Caco-2 (cell line): Measurements from ENCODE around the gene ITGA11. TPM values are rescaled to one million over a fixed set of nuclear protein-coding genes. Genes with fewer than 3 reads are reported as not detected.

Experiments used
- BruUV-seq: library from RNA; stranded (reverse); fragments of 400-500 nt; replicated peaks from 2 replicates; lab custom pipeline; 2021; lab: Mats Ljungman, UMichigan
- CTCF ChIA-PET: fragments of 300-600 bp; sonication (Branson Sonifier 250); formaldehyde crosslinking; loops from one replicate; lab custom pipeline; 2022; ENCODE audit warnings: antibody characterized with exemption; lab: Charles Lee
- POLR2A ChIA-PET: fragments of 300-600 bp; sonication (Branson Sonifier 250); formaldehyde crosslinking; loops from one replicate; lab custom pipeline; 2022; ENCODE audit warnings: antibody characterized with exemption; lab: Charles Lee
- DNase-seq, 2 experiments: peaks; one replicate each; pipeline versions ENCODE4 v3.0.0 to v3.0.0-alpha.2; 2020 to 2022
- H3K27me3 ChIP-seq: replicated peaks from 2 replicates; pipeline ENCODE4 v1.6.0; 2011; ENCODE audit warnings: low read length; ENCODE audit not compliant: control insufficient read depth, insufficient read depth
- H3K36me3 ChIP-seq: 2 replicates; pipeline ENCODE4 v1.5.1; 2011; ENCODE audit warnings: low read length; ENCODE audit not compliant: control insufficient read depth, insufficient read depth
- H3K4me1 ChIP-seq: fragments of 250-450 bp; sonication (Bioruptor Pico); 2 replicates; pipeline ENCODE4 v1.5.1; 2020; ENCODE audit warnings: mild to moderate bottlenecking
- H3K4me3 ChIP-seq: 2 replicates; pipeline ENCODE4 v1.5.1; 2011; ENCODE audit warnings: low read depth, mild to moderate bottlenecking, control low read depth, low read length
- H3K9me3 ChIP-seq: fragments of 250-450 bp; sonication (Bioruptor Pico); 2 replicates; pipeline ENCODE4 v1.5.1; 2020; ENCODE audit warnings: mild to moderate bottlenecking, moderate library complexity
- H3K27ac Mint-ChIP-seq: one replicate; pipeline ENCODE4 v1.8.0; 2022; ENCODE audit warnings: mixed read lengths; ENCODE audit not compliant: unreplicated experiment
- H3K27me3 Mint-ChIP-seq: one replicate; pipeline ENCODE4 v1.8.0; 2022; ENCODE audit warnings: mixed read lengths; ENCODE audit not compliant: insufficient read depth, unreplicated experiment
- H3K36me3 Mint-ChIP-seq: one replicate; pipeline ENCODE4 v1.8.0; 2022; ENCODE audit warnings: mild to moderate bottlenecking, mixed read lengths; ENCODE audit not compliant: insufficient read depth, unreplicated experiment
- H3K4me1 Mint-ChIP-seq: one replicate; pipeline ENCODE4 v1.8.0; 2022; ENCODE audit warnings: low read depth, mixed read lengths; ENCODE audit not compliant: unreplicated experiment
- H3K4me3 Mint-ChIP-seq: one replicate; pipeline ENCODE4 v1.8.0; 2022; ENCODE audit warnings: mild to moderate bottlenecking, moderate library complexity, mixed read lengths; ENCODE audit not compliant: unreplicated experiment
- H3K9me3 Mint-ChIP-seq: one replicate; pipeline ENCODE4 v1.8.0; 2022; ENCODE audit warnings: mixed read lengths; ENCODE audit not compliant: unreplicated experiment
- intact Hi-C: fragments of 100-400 bp; cut with micrococcal nuclease; formaldehyde crosslinking; loops from one replicate; pipeline ENCODE4 v1.10.0; 2022; ENCODE audit not compliant: unreplicated experiment
- total RNA-seq: library from RNA; stranded (reverse); gene quantifications from 2 replicates; pipeline ENCODE4 v1.2.3, GENCODE V29; 2022
- TF ChIP-seq, protein P1 (sequence below), 2 experiments: fragments of 200-600 bp in 1 of 2; IDR thresholded peaks; 1 replicate in 1 of 2; 2 replicates in 1 of 2; pipeline versions ENCODE4 v1.5.1 to v1.8.0; 2011 to 2022; ENCODE audit warnings: antibody characterized with exemption in 1 of 2, control low read depth in 1 of 2, inconsistent platforms in 1 of 2, low read depth in 1 of 2, low read length in 1 of 2, mild to moderate bottlenecking in 1 of 2, moderate library complexity in 1 of 2; ENCODE audit not compliant: insufficient read depth in 1 of 2, severe bottlenecking in 1 of 2, unreplicated experiment in 1 of 2

The ITGA11 gene
- total RNA-seq, 1 experiment from 2014 or later, result 0.18 TPM

DNA sequence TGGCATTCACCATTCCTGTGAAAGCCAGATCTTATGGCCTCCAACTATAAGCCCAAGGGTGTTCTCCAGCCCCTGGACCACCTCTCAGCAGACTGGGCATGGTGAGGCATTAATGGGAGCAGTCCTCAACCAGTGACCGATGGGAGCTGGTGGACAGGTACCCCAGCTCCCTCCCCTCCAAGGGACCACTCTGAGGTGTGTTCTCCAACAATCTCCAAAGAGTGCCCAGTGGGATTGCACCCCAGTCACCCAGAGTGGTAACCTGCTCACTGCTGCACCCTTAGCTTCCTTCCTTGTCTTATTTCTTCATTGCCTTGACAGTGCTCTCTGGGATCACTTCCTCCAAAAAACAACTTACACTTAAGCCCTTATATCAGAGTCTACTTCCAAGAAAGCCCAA lies 8.2 kb upstream of the ITGA11 start:
- Mint-ChIP-seq H3K4me1 (no peaks in the 10 kb centered on the region), H3K4me3 (no peak overlapping the region), H3K36me3 (no peaks in the 10 kb centered on the region), H3K27ac (no peak overlapping the region), H3K9me3 (no peaks in the 10 kb centered on the region), H3K27me3 (peaks cover 20% of the 10 kb centered on the region)
- TF ChIP-seq, protein P1, sequence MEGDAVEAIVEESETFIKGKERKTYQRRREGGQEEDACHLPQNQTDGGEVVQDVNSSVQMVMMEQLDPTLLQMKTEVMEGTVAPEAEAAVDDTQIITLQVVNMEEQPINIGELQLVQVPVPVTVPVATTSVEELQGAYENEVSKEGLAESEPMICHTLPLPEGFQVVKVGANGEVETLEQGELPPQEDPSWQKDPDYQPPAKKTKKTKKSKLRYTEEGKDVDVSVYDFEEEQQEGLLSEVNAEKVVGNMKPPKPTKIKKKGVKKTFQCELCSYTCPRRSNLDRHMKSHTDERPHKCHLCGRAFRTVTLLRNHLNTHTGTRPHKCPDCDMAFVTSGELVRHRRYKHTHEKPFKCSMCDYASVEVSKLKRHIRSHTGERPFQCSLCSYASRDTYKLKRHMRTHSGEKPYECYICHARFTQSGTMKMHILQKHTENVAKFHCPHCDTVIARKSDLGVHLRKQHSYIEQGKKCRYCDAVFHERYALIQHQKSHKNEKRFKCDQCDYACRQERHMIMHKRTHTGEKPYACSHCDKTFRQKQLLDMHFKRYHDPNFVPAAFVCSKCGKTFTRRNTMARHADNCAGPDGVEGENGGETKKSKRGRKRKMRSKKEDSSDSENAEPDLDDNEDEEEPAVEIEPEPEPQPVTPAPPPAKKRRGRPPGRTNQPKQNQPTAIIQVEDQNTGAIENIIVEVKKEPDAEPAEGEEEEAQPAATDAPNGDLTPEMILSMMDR (IDR thresholded peaks at IDR 0.05; ENCODE audit: insufficient read depth in 1 of 2, low read depth in 1 of 2, low read length in 1 of 2, severe bottlenecking in 1 of 2, unreplicated experiment in 1 of 2), result no peak
- Histone ChIP-seq H3K4me1 (no peaks in the 10 kb centered on the region), H3K27me3 (no peaks in the 10 kb centered on the region), H3K9me3 (no peaks in the 10 kb centered on the region), H3K36me3 (no peaks in the 10 kb centered on the region), H3K4me3 (no peak overlapping the region)
- intact Hi-C loops, result no loop called here
- BruUV-seq, result no TSS peak
- no peak for DNase-seq
- ChIA-PET POLR2A (no interaction called here), CTCF (no interaction called here)

DNA sequence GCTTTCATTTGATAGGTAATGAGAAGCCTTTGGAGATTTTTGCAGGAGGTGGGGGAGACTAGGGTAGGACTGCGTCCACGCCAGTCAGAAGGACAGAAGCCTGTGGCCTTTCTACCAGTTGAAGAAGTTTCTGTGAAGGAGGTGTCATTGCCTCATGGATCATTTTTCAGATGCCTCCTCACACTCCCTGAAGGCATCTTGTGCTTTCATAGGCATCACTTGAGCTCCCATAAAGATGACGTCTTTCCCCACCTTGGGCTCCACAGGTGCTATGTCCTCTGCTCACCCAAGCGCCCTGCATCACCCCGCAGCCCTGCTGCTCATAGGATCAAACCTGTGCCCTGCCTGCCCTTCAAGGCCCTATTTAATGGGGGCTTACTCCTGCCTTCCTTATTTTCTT lies 7.5 kb upstream of the ITGA11 start:
- no peaks in the 10 kb centered on the region for H3K9me3 Mint-ChIP-seq
- intact Hi-C loops, result loop anchor here (10.0 kb wide), 1 partner anchor 135 kb away; no protein-coding TSS in a partner anchor
- Histone ChIP-seq H3K9me3 (no peaks in the 10 kb centered on the region), H3K36me3 (no peaks in the 10 kb centered on the region), H3K4me3 (no peak overlapping the region), H3K4me1 (no peaks in the 10 kb centered on the region), H3K27me3 (no peaks in the 10 kb centered on the region)
- H3K36me3 Mint-ChIP-seq, result no peaks in the 10 kb centered on the region
- peaks cover 19% of the 10 kb centered on the region for H3K27me3 Mint-ChIP-seq
- no peak for DNase-seq
- POLR2A ChIA-PET, result no interaction called here
- CTCF ChIA-PET, result no interaction called here
- no peak overlapping the region for H3K27ac Mint-ChIP-seq
- H3K4me1 Mint-ChIP-seq, result no peaks in the 10 kb centered on the region
- TF ChIP-seq, protein P1 (IDR thresholded peaks at IDR 0.05; ENCODE audit: insufficient read depth in 1 of 2, low read depth in 1 of 2, low read length in 1 of 2, severe bottlenecking in 1 of 2, unreplicated experiment in 1 of 2), result no peak
- no peak overlapping the region for H3K4me3 Mint-ChIP-seq
- BruUV-seq, result no TSS peak

DNA sequence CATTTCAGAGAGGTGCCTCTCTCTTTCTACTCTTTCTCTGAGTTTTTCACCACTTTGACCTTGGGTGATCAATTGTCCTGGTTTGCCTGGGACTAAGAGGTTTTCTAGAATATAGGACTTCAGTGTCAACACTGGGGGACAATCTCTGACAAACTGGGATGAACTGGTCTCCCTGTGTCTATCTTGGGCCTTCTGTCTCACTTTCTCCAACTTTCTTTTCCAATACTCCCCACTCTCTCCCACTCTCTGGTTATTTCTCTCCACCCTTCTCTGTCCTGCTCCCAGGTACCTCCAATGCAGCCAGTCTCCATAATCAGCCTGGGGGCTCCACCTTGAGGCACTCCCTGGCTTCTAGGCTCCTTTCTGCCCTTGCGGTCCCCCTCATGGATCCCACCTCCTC lies 4.7 kb upstream of the ITGA11 start:
- intact Hi-C loops, result loop anchor here (10.0 kb wide), 1 partner anchor 132 kb away; no protein-coding TSS in a partner anchor
- no peaks in the 10 kb centered on the region for H3K36me3 Mint-ChIP-seq
- peaks cover 22% of the 10 kb centered on the region for H3K27me3 Mint-ChIP-seq
- H3K27ac Mint-ChIP-seq, result no peak overlapping the region
- TF ChIP-seq, protein P1 (IDR thresholded peaks at IDR 0.05; ENCODE audit: insufficient read depth in 1 of 2, low read depth in 1 of 2, low read length in 1 of 2, severe bottlenecking in 1 of 2, unreplicated experiment in 1 of 2), result no peak
- no peaks in the 10 kb centered on the region for H3K36me3 ChIP-seq
- H3K9me3 ChIP-seq, result no peaks in the 10 kb centered on the region
- H3K9me3 Mint-ChIP-seq, result no peaks in the 10 kb centered on the region
- no peaks in the 10 kb centered on the region for H3K4me1 Mint-ChIP-seq
- BruUV-seq, result no TSS peak
- CTCF ChIA-PET, result no interaction called here
- H3K4me1 ChIP-seq, result peaks cover 2% of the 10 kb centered on the region
- H3K27me3 ChIP-seq, result no peaks in the 10 kb centered on the region; the same call in 1 of the 2 replicates
- POLR2A ChIA-PET, result no interaction called here
- H3K4me3 ChIP-seq, result no peak overlapping the region
- no peak overlapping the region for H3K4me3 Mint-ChIP-seq
- no peak for DNase-seq
